H1 (cell line): ENCODE data around the gene ACOT12. TPM values are rescaled to one million over a fixed set of nuclear protein-coding genes. Genes with fewer than 3 reads are reported as not detected.

Experiments used
- EZH2 ChIP-seq: fragments of 200-600 bp; sonication (generic); IDR thresholded peaks from 2 replicates; pipeline ENCODE4 v1.7.1; 2012; ENCODE audit warnings: low read depth, mild to moderate bottlenecking, moderate library complexity, low read length, inconsistent platforms; ENCODE audit not compliant: severe bottlenecking
- polyA plus RNA-seq, 7 experiments: library from polyadenylated mRNA; depleted of rRNA in 3 of 7; stranded (reverse) in 5 of 7; unstranded in 2 of 7; fragments of >200 nt in 5 of 7; fragments of 200-250 nt in 2 of 7; gene quantifications; 1 replicate in 5 of 7; 2 replicates in 1 of 7; 4 replicates in 1 of 7; pipeline versions ENCODE4 v1.2.1 to v1.2.3, GENCODE V29; 2011 to 2013; ENCODE audit warnings: missing spikeins in 2 of 7, mixed read lengths in 2 of 7
- total RNA-seq: library from RNA; stranded (reverse); fragmentation: NEBNext Ultra II Directional; extraction: Animal tissue kit (Norgen Biotek cat#: 25700); gene quantifications from 2 replicates; pipeline ENCODE4 v1.2.1, GENCODE V29; 2021
- TF ChIP-seq, protein P1 (sequence below): fragments of 300-600 bp; sonication (generic); IDR thresholded peaks from 2 replicates; pipeline ENCODE4 v1.7.1; 2012; ENCODE audit warnings: low read length, moderate library complexity, mild to moderate bottlenecking, inconsistent platforms; ENCODE audit not compliant: insufficient replicate concordance

Gene ACOT12
- total and polyA plus RNA-seq, 2 of the 8 experiments (the other 6 are each of a cell fraction or from before 2014, with no cell fraction given): 0.29 TPM; not detected in 1

GRCh38 chr5:81336556-81336955, 57.4 kb downstream of the ACOT12 start (continued):
- TF ChIP-seq, protein P1, sequence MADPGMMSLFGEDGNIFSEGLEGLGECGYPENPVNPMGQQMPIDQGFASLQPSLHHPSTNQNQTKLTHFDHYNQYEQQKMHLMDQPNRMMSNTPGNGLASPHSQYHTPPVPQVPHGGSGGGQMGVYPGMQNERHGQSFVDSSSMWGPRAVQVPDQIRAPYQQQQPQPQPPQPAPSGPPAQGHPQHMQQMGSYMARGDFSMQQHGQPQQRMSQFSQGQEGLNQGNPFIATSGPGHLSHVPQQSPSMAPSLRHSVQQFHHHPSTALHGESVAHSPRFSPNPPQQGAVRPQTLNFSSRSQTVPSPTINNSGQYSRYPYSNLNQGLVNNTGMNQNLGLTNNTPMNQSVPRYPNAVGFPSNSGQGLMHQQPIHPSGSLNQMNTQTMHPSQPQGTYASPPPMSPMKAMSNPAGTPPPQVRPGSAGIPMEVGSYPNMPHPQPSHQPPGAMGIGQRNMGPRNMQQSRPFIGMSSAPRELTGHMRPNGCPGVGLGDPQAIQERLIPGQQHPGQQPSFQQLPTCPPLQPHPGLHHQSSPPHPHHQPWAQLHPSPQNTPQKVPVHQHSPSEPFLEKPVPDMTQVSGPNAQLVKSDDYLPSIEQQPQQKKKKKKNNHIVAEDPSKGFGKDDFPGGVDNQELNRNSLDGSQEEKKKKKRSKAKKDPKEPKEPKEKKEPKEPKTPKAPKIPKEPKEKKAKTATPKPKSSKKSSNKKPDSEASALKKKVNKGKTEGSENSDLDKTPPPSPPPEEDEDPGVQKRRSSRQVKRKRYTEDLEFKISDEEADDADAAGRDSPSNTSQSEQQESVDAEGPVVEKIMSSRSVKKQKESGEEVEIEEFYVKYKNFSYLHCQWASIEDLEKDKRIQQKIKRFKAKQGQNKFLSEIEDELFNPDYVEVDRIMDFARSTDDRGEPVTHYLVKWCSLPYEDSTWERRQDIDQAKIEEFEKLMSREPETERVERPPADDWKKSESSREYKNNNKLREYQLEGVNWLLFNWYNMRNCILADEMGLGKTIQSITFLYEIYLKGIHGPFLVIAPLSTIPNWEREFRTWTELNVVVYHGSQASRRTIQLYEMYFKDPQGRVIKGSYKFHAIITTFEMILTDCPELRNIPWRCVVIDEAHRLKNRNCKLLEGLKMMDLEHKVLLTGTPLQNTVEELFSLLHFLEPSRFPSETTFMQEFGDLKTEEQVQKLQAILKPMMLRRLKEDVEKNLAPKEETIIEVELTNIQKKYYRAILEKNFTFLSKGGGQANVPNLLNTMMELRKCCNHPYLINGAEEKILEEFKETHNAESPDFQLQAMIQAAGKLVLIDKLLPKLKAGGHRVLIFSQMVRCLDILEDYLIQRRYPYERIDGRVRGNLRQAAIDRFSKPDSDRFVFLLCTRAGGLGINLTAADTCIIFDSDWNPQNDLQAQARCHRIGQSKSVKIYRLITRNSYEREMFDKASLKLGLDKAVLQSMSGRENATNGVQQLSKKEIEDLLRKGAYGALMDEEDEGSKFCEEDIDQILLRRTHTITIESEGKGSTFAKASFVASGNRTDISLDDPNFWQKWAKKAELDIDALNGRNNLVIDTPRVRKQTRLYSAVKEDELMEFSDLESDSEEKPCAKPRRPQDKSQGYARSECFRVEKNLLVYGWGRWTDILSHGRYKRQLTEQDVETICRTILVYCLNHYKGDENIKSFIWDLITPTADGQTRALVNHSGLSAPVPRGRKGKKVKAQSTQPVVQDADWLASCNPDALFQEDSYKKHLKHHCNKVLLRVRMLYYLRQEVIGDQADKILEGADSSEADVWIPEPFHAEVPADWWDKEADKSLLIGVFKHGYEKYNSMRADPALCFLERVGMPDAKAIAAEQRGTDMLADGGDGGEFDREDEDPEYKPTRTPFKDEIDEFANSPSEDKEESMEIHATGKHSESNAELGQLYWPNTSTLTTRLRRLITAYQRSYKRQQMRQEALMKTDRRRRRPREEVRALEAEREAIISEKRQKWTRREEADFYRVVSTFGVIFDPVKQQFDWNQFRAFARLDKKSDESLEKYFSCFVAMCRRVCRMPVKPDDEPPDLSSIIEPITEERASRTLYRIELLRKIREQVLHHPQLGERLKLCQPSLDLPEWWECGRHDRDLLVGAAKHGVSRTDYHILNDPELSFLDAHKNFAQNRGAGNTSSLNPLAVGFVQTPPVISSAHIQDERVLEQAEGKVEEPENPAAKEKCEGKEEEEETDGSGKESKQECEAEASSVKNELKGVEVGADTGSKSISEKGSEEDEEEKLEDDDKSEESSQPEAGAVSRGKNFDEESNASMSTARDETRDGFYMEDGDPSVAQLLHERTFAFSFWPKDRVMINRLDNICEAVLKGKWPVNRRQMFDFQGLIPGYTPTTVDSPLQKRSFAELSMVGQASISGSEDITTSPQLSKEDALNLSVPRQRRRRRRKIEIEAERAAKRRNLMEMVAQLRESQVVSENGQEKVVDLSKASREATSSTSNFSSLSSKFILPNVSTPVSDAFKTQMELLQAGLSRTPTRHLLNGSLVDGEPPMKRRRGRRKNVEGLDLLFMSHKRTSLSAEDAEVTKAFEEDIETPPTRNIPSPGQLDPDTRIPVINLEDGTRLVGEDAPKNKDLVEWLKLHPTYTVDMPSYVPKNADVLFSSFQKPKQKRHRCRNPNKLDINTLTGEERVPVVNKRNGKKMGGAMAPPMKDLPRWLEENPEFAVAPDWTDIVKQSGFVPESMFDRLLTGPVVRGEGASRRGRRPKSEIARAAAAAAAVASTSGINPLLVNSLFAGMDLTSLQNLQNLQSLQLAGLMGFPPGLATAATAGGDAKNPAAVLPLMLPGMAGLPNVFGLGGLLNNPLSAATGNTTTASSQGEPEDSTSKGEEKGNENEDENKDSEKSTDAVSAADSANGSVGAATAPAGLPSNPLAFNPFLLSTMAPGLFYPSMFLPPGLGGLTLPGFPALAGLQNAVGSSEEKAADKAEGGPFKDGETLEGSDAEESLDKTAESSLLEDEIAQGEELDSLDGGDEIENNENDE: no peak
- no peak for TF ChIP-seq EZH2
